ENCODE measurements around the gene TBC1D14.
"Not testable (repeated sequence)": the region's sequence is repeated elsewhere in the genome, so short reads cannot be mapped to it uniquely, and the experiment has no call there.

The TBC1D14 gene

GRCh38 chr4:6974138-6974848 is 64.7 kb downstream of the TBC1D14 start:
- peak; percentile 49 to 79 (median 71) for DNase-seq

- not testable (repeated sequence) for DNase-seq
Observed at GRCh38 chr4:6977846-6978245, 68.2 kb downstream of the TBC1D14 start.

- no peak for DNase-seq
Observed at GRCh38 chr4:6983544-6984142, 74.0 kb downstream of the TBC1D14 start.

- DNase-seq = no peak
Observed at GRCh38 chr4:6984612-6985425, 75.2 kb downstream of the TBC1D14 start.

GRCh38 chr4:6986072-6986780 is 76.6 kb downstream of the TBC1D14 start:
- no peak for DNase-seq

GRCh38 chr4:6986781-6987587 is 77.4 kb downstream of the TBC1D14 start:
- peak; percentile 84 to 95 (median 90) for DNase-seq

- no peak for DNase-seq
Observed at GRCh38 chr4:6987588-6987961, 77.9 kb downstream of the TBC1D14 start.

- no peak for DNase-seq
Observed at GRCh38 chr4:6988016-6988715, 78.5 kb downstream of the TBC1D14 start.

GRCh38 chr4:6989331-6989923 is 79.8 kb downstream of the TBC1D14 start:
- DNase-seq = no peak

- DNase-seq = no peak
Observed at GRCh38 chr4:6990661-6991060, 81.0 kb downstream of the TBC1D14 start.

- DNase-seq = no peak
Observed at GRCh38 chr4:6991249-6991648, 81.6 kb downstream of the TBC1D14 start.

- DNase-seq = no peak
Observed at GRCh38 chr4:6991771-6992557, 82.3 kb downstream of the TBC1D14 start.

GRCh38 chr4:6992728-6993677 is 83.4 kb downstream of the TBC1D14 start:
- no peak for DNase-seq

- DNase-seq = no peak
Observed at GRCh38 chr4:6996481-6996880, 86.9 kb downstream of the TBC1D14 start.

GRCh38 chr4:6999172-7000086 is 89.8 kb downstream of the TBC1D14 start:
- peak in 1 of 5 experiments; percentile 65 for DNase-seq

GRCh38 chr4:7000421-7001176 is 91.0 kb downstream of the TBC1D14 start:
- DNase-seq = no peak

- no peak for DNase-seq
Observed at GRCh38 chr4:7001271-7001670, 91.6 kb downstream of the TBC1D14 start.

Measured in T-helper 2 cell (primary cell).